ENCODE results near the gene PYM1.

The PYM1 gene

DNA sequence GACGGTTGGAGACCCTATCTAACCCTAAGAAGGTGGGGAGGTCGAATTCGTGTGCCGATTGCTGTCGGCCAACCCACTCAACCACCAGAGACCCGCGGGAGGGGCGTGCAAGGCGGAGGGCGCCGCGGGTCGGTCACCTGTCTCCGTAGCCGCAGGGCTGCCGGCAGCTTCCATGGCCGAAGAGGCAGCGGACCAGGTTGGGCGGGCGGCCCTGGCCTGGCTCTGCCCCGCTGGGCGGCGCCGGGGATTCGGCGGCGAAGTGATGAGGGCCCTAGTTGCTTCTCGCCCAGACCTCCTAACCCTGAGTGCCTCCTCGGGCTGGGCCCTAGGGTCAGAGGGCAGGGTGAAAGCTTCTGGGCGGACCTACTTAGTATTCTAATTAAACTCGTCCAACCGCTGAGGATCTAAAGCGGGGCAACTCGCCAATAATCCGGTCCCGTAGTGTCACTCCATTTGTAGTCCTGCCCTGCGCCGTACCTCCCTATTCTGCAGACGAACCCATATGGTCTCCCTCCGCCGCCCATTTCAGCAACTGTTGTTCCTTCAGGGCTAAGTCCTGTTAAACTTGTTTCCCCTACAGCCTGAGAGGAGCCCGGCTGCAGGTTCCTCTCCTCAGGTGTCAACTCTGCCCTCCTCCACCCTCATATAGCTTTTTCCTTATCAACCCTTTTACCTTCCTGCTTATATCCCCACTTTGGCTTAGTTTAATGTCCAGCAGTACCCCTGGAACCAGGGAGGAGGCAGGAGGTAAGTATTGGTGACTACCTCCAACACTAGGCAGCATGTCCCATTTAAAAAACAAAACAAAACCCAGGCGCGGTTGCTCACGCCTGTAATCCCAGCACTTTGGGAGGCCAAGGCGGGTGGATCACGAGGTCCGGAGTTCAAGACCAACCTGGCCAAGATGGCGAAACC lies at the start of gene PYM1:
TSS of gene PYM1 (minus strand) at position 307 of the 915 bp plus-strand sequence. CDS start at position 174, 133 bp downstream.
- DNase-seq = peak; percentile 51

DNA sequence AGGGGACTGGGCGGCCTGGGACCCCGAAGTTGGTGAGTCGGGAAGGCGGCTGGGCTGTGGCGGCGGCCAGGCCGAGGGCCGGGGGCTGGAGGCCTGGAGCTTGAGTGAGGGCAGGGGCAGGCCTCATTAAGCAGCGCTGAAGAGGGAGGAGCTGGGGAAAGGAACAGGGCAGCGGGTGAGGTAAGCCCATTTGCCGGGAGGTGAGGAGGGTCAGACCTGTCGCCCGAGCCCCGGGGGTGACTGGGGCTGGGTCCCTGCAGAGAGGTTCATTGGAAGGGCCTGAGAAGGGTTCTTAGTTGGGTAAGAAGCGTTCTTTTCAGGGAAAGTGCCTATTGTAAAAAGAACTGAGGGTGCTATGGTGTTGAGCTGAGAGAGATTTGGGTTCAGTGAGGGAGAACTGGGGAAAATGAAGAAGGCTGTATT lies 46.6 kb upstream of the PYM1 start:
- DNase-seq = peak; percentile 40

DNA sequence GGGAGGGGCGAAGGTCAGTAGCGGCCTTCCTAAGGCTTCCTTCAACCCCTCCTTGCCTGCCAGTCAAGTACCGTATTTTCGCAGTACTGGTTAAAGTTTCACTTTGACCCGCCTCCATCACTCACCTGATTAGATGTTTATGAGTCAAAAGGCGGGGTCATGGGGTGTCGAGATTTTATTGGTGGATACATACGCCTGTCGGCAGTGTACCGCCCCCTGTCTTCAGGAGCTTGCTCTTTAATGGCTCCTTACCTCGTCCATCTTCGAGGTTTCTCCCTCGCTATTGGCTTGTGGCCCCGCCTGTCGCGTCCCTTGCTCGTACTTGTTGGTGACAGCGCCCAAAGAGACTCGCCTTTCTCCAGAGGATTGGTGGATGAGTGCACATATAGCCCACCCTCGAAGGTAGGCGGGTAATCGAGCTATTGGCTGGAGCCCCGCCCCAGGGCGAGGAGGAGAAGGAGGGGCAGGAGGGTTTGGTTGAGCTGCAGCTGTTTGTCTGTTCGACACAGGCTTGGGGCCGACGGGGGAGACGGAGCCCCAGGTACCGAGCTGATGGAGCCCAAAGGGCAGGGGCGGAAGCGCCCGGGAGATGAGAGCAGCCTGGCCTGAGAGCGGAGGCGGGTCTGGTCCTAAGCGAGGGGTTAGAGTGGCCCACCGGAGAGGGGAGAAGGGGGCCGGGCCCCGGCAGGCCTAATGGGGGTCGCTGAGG lies 46.1 kb upstream of the PYM1 start, which contains the start of gene RAB5B:
TSS of gene RAB5B (plus strand) at position 480 of the 709 bp plus-strand sequence. CDS start 12,883 bp downstream, outside the sequence.
- peak; percentile 99 for DNase-seq

DNA sequence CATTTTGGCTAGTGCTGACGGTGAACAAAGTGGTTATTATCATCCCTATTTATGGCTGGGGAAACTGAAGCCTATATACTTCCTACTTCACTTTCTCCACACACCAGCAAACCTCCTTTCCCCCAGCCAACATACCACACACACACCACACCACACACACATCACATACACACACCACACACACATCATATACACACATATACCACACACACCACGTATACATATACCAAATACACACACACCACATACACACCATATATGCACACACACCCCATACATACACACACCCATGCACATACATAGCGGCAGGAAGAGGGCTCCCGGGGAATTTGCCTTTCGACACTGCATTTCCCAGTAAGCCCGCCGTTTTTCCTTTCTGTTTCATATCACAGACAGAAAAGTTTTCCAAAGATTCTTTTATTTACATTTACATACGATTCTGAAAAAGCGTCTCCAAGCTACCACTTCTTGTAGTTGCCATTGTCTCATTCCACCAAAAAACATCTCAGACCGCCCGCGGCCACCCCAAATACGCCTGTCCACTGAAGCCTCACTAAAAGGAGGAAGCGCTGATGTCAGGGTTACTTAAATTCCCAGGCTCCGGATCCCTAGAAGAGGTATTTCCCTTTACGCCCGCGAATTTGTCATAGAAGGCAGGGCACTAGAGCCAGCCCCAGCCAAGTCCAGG lies 45.4 kb upstream of the PYM1 start:
- DNase-seq = no peak

DNA sequence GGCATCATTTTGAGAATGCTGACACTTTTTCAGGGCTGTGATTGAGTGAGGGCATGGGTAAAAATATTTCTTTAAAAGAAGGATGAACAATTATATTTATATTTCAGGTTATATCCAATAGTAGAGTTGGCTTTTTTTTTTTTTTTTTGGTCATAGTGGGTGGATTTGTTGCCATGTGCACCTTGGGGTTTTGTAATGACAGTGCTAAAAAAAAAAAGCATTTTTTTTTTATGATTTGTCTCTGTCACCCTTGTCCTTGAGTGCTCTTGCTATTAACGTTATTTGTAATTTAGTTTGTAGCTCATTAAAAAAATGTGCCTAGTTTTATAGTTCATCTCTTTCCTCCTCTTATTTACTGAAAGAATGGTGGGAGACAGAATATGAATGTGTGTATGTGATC lies 44.8 kb upstream of the PYM1 start:
- no peak for DNase-seq

DNA sequence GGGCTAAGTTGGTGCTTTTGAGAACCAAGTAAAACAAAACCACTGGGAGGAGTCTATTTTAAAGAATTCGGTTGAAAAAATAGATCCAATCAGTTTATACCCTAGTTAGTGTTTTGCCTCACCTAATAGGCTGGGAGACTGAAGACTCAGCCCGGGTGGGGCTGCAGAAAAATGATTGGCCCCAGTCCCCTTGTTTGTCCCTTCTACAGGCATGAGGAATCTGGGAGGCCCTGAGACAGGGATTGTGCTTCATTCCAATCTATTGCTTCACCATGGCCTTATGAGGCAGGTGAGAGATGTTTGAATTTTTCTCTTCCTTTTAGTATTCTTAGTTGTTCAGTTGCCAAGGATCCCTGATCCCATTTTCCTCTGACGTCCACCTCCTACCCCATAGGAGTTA lies 44.3 kb upstream of the PYM1 start:
- no peak for DNase-seq

DNA sequence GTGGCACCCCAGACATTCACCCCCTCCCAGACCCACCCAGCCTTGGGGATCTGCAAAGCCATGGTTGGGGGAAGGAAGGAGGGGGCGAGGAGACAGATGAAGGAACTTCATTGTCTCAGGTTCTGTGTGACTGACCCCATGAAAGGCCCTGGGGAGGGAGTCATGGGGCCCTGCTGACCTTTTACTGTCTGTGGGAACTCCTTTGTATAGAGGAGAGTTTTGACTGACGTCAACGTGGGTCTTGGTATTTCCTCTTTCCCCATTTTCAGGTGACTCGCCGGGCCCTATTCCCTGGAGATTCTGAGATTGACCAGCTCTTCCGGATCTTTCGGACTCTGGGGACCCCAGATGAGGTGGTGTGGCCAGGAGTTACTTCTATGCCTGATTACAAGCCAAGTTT lies 43.1 kb upstream of the PYM1 start:
- no peak for DNase-seq

DNA sequence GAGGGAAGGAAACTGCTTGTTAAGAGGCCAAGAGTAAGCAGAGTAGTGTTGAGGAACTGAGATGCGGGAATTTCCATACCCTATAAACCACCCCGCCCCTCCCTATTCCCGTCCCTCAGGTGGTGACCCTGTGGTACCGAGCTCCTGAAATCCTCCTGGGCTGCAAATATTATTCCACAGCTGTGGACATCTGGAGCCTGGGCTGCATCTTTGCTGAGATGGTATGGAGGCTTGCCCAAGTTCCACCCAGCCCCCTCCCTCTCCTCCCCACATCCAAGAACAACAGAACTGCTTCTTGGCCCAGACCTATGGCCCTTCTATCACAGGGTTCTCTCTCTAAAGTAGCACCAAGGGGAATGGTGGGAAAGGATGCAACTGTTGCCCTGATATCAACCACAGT lies 41.7 kb upstream of the PYM1 start:
- DNase-seq = no peak

DNA sequence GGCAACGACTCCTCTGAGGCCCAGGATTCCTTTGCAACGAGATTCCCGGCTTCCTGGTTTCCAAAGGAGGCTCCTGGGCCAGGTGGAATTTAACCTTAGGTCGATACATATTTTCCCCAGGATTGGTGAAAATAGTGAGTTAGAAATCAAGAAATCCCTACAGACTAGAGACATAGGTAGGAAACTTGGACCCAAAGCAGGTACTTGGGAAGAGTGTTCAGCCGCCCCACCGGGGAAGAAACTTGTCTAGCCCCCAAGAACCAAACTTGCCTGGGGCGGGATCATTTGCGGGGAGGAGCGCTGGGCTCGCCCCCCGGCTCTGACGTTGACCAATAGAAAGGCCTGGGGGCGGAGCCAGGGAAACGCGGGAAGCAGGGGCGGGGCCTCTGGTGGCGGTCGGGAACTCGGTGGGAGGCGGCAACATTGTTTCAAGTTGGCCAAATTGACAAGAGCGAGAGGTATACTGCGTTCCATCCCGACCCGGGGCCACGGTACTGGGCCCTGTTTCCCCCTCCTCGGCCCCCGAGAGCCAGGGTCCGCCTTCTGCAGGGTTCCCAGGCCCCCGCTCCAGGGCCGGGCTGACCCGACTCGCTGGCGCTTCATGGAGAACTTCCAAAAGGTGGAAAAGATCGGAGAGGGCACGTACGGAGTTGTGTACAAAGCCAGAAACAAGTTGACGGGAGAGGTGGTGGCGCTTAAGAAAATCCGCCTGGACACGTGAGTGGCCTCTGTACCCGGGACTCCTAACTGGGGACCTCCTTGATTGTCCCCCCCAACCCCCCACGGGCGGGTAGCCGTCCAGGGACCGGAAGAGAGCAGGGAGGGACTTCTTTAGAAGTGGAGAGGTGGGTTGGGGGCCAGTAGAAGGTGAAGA lies 39.0 kb upstream of the PYM1 start, which contains the start of gene CDK2:
TSS of gene CDK2 (plus strand) at position 423 of the 874 bp plus-strand sequence. CDS start at position 602, 179 bp downstream.
- peak; percentile 86 for DNase-seq

DNA sequence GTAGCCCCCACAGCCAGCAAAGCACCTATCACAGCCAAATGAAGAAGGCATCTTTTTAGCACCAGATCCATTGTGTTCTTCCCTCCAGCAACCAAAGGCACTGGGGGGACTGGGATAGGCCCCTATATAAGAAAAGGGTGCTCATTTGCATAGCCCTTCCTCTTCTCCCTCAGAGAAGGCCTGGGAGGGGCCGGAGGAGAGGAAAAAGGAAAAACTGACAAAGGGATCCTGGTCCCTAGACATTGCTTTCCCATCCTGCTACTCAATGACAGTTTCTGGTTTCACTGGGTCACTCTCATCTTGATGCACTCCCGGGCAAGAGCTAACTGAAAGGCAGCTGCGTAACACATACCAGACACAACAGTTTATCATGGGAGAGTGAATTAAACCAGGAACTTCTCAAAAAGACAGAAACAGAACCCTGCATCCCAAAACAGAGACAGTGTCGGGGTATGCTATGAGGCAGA lies 38.3 kb upstream of the PYM1 start, which contains the start of gene PMEL:
TSS of gene PMEL (minus strand) at position 102 of the 467 bp plus-strand sequence. CDS start at position 71, 31 bp downstream.
- DNase-seq = no peak

DNA sequence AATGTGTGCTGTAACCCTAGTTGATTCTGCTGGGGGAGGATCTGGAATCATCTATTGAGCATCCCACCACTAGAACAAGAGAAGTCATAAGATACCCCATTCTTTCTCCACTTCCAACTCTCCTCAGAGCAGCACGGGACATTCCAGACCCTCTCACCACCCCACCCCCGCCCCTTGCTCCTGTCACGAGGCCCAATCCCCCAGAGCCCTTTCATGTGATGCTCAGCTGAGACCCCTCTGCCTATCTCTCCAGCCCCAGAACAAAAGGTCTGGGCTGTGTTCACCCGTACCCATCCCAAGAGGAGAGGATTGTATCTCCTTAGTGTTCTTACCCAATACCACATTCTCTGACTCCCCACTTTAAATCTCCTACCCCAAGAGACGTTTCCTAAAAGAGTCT lies 37.5 kb upstream of the PYM1 start:
- no peak for DNase-seq

DNA sequence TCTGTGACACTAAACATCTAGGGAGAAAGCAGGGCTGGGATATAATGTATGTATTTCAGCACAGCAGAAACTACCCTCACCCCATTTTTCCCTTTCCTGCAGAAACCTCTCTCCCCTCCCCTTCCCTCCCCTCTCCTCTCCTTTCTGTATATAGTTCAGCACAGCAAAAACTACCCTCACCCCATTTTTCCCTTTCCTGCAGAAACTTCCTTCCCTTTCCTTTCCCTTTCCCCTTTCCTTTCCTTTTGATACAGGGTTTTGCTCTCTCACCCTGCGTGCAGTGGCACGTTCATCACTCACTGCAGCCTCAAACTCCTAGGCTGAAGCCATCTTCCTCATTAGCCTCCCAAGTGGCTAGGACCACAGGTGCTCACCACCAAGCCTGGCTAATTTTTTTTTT lies 36.1 kb upstream of the PYM1 start:
- DNase-seq = no peak

DNA sequence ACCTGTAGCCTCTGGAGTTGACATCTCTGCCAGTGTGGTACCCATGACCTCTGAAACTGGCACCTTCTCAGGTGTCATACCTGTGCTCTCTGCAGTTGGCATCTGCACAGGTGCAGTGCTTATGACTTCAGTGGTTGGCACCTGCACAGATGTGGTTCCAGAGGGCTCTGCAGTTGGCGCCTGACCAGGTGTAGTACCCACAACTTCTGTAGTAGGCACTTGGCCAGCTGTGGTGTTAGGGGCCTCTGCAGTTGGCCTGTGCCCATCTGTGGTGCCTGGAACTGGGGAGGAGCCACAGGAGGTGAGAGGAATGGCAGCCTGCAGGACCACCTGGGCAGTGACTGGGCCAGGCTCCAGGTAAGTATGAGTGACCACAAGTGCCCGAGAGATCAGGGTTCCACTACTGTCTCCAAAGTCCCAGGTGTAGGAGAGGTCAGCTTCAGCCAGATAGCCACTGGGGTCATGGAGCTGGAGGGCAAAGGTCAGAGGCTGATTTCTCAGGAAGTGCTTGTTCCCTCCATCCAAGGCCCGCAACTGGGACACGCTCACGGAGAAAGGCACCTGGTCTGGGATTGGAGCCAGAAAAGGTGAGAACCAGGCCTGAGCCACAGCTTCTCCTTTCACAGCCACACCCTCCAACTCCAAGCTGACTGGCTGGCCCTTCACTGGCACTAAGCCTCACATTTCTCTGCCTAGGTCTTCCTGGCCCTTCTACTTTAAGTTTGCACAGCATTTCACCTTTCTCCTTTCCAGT lies 29.6 kb upstream of the PYM1 start:
- DNase-seq = no peak

DNA sequence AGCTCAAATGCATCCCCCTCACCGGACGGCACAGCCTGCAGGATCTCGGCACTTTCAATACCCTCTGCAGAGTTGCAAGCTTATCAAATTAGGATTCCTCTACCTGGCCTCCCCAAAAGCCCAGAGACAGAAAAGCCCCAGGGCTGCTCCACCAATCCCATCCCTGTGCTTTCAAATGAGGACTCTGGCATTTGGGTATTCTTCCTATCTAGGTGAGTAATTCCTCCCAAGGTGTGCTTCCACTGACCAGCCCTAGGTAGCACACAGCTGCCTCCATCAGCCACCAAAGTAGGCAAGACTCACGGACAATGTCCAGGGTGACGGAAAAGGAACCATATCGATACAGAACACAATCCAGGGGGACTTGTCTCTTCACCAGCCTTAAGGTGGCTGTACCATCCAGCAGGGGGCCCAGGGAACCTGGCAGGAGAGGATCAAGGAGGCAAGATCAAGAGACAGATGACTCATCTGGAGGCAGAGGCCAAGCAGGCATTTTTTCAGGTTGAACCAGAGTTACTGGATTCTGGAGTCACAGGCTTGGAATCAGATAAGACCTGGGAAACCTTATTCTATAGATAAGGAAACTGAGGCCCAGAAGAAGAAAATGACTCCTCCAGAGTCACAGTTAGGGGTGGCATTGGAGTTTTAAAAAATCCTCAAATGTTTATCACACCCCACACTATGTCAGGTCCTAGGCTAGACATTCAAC lies 28.3 kb upstream of the PYM1 start:
- no peak for DNase-seq

DNA sequence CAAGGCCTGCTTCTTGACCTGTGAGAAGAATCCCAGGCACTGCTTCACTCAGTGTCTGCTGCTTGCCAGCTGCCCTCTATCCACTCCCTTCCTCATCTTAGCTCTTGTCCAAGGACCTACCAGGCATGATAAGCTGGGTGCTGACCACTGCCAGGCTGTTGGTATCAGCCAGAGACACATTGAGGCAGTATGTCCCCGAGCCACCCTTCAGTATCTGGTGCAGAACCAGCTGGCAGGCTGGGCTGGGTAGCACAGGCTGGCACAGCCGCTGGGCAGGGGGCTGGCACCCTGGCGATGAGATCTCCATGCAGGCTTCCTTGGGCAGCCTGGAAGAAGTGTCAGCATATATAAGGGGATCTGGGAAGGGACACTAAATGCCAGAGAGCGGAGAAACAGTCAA lies 27.6 kb upstream of the PYM1 start:
- DNase-seq = no peak

DNA sequence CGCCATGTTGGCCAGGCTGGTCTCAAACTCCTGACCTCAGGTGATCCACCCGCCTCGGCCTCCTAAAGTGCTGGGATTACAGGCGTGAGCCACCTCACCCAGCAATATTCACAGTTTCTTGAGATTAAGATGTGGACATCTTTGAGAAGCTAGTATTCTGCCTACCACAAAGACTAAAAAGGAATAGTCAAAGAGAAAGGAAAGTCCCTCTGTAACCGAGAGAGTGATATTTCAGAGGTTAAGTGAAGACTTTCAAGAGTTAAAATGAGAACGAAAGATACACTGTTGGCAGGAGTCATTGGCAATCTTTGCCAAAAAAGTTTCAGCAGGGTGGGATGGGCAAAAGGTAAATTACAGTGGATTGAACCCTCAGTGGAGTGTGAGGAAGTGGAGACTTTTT lies 18.9 kb upstream of the PYM1 start:
- no peak for DNase-seq

DNA sequence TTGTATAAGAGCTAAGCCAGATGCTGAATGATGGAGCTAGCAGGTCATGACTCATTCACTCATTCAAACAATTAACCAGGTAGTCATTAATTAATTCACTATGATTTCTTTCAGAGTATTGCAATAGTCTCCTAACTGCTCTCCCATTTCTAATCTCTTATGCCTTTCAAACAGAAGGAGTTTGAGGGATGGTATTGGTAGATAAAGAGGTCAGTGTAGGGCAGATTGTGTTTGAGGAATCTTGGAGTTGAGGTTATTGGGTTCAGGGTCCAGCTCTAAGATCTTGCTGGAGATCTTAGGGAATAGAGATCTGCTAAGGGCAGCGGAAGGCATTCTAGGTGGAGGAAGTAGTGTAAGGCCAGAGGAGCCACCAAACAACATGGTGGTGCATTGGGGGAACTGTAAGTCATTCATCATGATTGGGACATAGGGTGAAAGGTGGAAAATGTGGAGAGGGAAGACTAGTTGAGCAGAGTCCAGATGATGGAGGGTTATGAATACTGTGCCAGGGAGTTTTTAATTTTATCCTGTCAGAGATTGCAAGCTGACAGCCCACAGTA lies 15.0 kb upstream of the PYM1 start:
- DNase-seq = no peak

DNA sequence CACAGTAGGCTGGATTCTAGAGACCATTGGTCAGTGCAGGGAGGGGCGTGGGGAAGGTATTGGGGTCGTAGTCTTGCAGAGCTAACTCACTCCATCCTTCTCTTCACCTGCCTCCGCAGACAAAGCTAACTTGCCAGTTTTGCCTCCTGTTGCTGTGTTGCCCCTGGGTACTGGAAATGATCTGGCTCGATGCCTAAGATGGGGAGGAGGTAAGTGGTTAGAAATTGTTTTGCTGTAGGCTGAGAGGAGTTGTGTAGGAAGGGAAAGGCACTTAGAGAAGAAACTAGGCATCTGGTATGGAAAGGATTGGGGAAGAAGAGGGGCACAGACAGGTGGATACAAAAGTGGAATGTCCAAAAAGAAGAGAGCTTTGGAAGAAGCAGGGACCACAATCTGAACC lies 14.4 kb upstream of the PYM1 start:
- DNase-seq = no peak

DNA sequence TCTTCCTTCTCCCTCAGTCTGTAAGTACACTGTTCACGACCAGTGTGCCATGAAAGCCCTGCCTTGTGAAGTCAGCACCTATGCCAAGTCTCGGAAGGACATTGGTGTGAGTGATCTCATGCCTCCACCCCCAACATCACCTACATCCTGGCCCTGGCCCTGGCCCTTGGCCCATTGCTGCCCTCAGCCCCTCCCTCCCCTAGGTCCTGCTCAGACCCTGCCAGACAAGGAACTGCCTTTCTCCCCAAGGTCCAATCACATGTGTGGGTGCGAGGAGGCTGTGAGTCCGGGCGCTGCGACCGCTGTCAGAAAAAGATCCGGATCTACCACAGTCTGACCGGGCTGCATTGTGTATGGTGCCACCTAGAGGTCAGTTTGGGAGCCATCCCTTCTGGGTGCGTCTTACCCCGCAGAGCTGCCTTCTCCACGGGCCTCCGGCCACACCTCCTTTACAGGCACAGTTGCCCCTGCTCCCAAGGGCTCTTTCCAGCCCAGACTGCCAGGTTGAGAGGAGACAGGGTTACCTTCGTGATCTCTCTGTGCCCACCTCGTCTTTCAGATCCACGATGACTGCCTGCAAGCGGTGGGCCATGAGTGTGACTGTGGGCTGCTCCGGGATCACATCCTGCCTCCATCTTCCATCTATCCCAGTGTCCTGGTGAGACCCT lies 12.5 kb upstream of the PYM1 start:
- peak; percentile 71 for DNase-seq
